Aorta (tissue), 5 donors: Measurements from ENCODE around the gene LRFN5. TPM values are rescaled to one million over a fixed set of nuclear protein-coding genes. Genes with fewer than 3 reads are reported as not detected.
"Not testable (repeated sequence)": the region's sequence is repeated elsewhere in the genome, so short reads cannot be mapped to it uniquely, and the experiment has no call there.

ENCODE experiments used
- ATAC-seq: fragments of 200-7000 bp; cut with Tn5 transposase; one replicate; pipeline ENCODE4 v1.9.1; 2022; ENCODE audit warnings: moderate library complexity; ENCODE audit not compliant: low FRiP score
- DNase-seq, 2 donors: peaks; one replicate each; pipeline ENCODE4 v3.0.0-alpha.2; 2020
- H3K27ac ChIP-seq, 2 donors: one replicate each; pipeline ENCODE4 v1.5.1; 2013; ENCODE audit warnings: low read length in 2 of 2, mild to moderate bottlenecking in 2 of 2, moderate library complexity in 2 of 2, control low read depth in 1 of 2, inconsistent platforms in 1 of 2, low read depth in 1 of 2
- H3K27me3 ChIP-seq, 2 donors: one replicate each; pipeline ENCODE4 v1.6.1; 2013; ENCODE audit warnings: control low read depth in 1 of 2, low read length in 1 of 2, mild to moderate bottlenecking in 1 of 2, moderate library complexity in 1 of 2; ENCODE audit not compliant: insufficient read depth in 2 of 2, control insufficient read depth in 1 of 2
- H3K36me3 ChIP-seq, 2 donors: one replicate each; pipeline ENCODE4 v1.6.1; 2013; ENCODE audit warnings: control low read depth in 1 of 2, low read length in 1 of 2, mild to moderate bottlenecking in 1 of 2; ENCODE audit not compliant: insufficient read depth in 2 of 2, control insufficient read depth in 1 of 2
- H3K4me1 ChIP-seq, 2 donors: one replicate each; pipeline ENCODE4 v1.6.1; 2013; ENCODE audit warnings: low read length in 2 of 2, control low read depth in 1 of 2, mild to moderate bottlenecking in 1 of 2, moderate library complexity in 1 of 2; ENCODE audit not compliant: insufficient read depth in 2 of 2, control insufficient read depth in 1 of 2
- H3K4me3 ChIP-seq, 2 donors: one replicate each; pipeline ENCODE4 v1.5.1; 2013; ENCODE audit warnings: low read length in 2 of 2, control low read depth in 1 of 2, mild to moderate bottlenecking in 1 of 2
- H3K9me3 ChIP-seq: one replicate; pipeline ENCODE4 v1.6.1; 2013; ENCODE audit warnings: mild to moderate bottlenecking, low read length; ENCODE audit not compliant: control insufficient read depth
- WGBS, 2 donors: extraction: QIAGEN DNeasy Blood & Tissue Kit; methylation state at CpG; one replicate each; pipeline ENCODE4 v1.1.7; 2013; 5-methylcytosine and 5-hydroxymethylcytosine counted together
- intact Hi-C, 2 donors: fragments of 100-400 bp; cut with DNase I; formaldehyde crosslinking; loops; one replicate each; pipeline versions ENCODE4 v1.14.2 to v1.15.0; 2022
- long read RNA-seq, 2 donors: library from polyadenylated mRNA; unstranded; transcript quantifications; one replicate each; pipeline ENCODE4 v2.0.0, GENCODE V29; 2020 to 2021
- polyA plus RNA-seq, 2 donors: library from polyadenylated mRNA; stranded (reverse); fragments of 200-250 nt; gene quantifications; one replicate each; pipeline ENCODE4 v1.2.3, GENCODE V29; 2013
- total RNA-seq, 2 donors: library from RNA; stranded (reverse); fragmentation: NEBNext Ultra II Directional; extraction: Animal tissue kit (Norgen Biotek cat#: 25700); gene quantifications; one replicate each; pipeline ENCODE4 v1.2.1, GENCODE V29; 2021
- donor health status: healthy with polysubstance abuse.
- donor health status: Bipolar disorder and iron deficiency.
- donor health status: DM: no; HTN: no; CAD: no.
- donor health status: DM: no; HTN: no; CAD: no.
- donor health status: DM: yes; HTN: yes; CAD: no.

LRFN5 gene
- 1 to 10 TPM in 1 of 2 donors, under 1 TPM in 1; 0.94 to 5.5 TPM for total RNA-seq
- polyA plus RNA-seq = under 1 TPM in 1 of 2 donors, not detected in 1; 0.15 TPM
- long read RNA-seq, donor 1, partial matches to known transcripts = 1 of 1 reads
- long read RNA-seq, donor 1, other reads (novel, unspliced or antisense) = 0 of 1 reads
- long read RNA-seq, donor 2, partial matches to known transcripts = 0 of 6 reads
- long read RNA-seq, donor 2, other reads (novel, unspliced or antisense) = 5 of 6 reads

DNA sequence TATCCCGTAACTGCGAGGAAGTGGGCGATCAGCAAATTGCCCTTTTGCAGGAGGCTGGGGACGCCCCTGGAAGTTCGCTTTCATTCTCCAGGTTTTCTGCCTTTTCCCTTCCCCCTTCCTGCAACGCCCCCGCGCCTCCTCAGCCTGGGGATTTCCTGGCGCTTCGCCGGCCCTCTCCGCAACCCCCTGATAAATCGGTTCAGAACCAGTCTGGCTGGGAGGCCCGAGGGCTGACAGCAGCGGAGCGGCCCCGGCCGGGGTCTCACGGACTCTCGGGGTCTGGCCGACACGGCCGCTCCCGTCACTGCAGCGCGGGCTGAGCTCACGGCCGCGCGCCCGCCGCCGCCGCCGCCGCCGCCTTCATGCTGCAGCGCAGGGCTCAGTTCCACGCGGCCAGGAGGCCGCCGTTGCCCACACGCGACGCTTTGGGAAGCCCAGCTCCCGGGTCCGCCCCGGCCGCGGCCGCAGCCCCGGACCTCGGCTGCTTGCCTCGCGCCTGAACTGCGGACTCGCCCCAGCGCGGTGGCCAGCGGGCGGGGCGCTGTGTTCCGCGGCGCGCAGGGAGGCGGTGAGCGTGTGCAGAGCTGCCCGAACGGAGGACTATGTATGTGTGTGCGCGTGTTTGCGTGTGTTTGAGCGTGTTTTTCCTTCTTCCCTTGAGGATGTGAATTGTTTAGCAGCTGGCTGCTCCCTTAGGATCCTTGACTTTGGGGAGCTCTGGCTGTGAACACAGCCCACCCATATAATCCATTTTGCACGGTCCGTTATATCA, at the start of gene LRFN5:
TSS of gene LRFN5 (plus strand) at position 345 of the 772 bp plus-strand sequence.
- Histone ChIP-seq H3K4me1 (no peaks in the 10 kb centered on the region), H3K27me3 (peaks cover 0 to 2% of the 10 kb centered on the region in 2 donors), H3K36me3 (no peaks in the 10 kb centered on the region), H3K27ac (no peak within 1 kb of the TSS), H3K4me3 (peak within 1 kb of the TSS; percentile 3 to 67), H3K9me3 (no peaks in the 10 kb centered on the region)
- ATAC-seq (peak; percentile 68), DNase-seq (peak; percentile 56 to 81)
- WGBS, 2 donors = 1% methylated on average over 57 to 76 of the region's 76 CpGs
- intact Hi-C loops = no loop called here

- Histone ChIP-seq H3K4me3 (no peak overlapping the region), H3K9me3 (no peaks in the 10 kb centered on the region), H3K27me3 (no peaks in the 10 kb centered on the region), H3K27ac (no peak overlapping the region), H3K36me3 (no peaks in the 10 kb centered on the region), H3K4me1 (no peaks in the 10 kb centered on the region)
- intact Hi-C loops = no loop called here
- no peak for ATAC-seq
- DNase-seq = no peak
These were observed 48.2 kb upstream of the LRFN5 start for GRCh38 chr14:41558490-41558889.

DNA sequence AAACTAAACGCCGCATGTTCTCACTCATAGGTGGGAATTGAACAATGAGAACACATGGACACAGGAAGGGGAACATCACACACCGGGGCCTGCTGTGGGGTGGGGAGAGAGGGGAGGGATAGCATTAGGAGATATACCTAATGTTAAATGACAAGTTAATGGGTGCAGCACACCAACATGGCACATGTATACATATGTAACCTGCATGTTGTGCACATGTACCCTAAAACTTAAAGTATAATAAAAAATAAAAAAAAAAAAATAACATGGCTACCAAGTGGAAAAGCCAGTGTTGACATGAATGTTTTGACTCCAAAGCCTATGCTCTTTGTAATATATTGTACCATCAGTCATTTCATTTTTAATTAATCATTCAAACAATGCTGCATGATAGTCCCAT, 39.8 kb upstream of the LRFN5 start:
- DNase-seq, ATAC-seq, H3K4me3 ChIP-seq, H3K27ac ChIP-seq, H3K4me1 ChIP-seq, H3K27me3 ChIP-seq, intact Hi-C loops, H3K36me3 ChIP-seq, H3K9me3 ChIP-seq: not testable (repeated sequence)
- 93 to 98% methylated on average over 3 of the region's 3 CpGs for WGBS, 2 donors

- ATAC-seq = no peak
- WGBS, 2 donors = 95 to 97% methylated on average over 2 of the region's 2 CpGs
- Histone ChIP-seq H3K4me1 (no peaks in the 10 kb centered on the region), H3K4me3 (no peak overlapping the region), H3K36me3 (no peaks in the 10 kb centered on the region), H3K9me3 (no peaks in the 10 kb centered on the region), H3K27ac (no peak overlapping the region), H3K27me3 (no peaks in the 10 kb centered on the region)
- intact Hi-C loops = no loop called here
- DNase-seq = no peak
These were observed 37.7 kb upstream of the LRFN5 start for GRCh38 chr14:41568979-41569378.

GRCh38 chr14:41570415-41571155, 36.1 kb upstream of the LRFN5 start:
- intact Hi-C loops = no loop called here
- WGBS, 2 donors = 56 to 63% methylated on average over 5 of the region's 5 CpGs
- ATAC-seq (no peak), DNase-seq (no peak)
- H3K9me3 ChIP-seq = no peaks in the 10 kb centered on the region
- no peak overlapping the region for H3K27ac ChIP-seq
- no peaks in the 10 kb centered on the region for H3K4me1 ChIP-seq
- no peak overlapping the region for H3K4me3 ChIP-seq
- H3K27me3 ChIP-seq = no peaks in the 10 kb centered on the region
- no peaks in the 10 kb centered on the region for H3K36me3 ChIP-seq

DNA sequence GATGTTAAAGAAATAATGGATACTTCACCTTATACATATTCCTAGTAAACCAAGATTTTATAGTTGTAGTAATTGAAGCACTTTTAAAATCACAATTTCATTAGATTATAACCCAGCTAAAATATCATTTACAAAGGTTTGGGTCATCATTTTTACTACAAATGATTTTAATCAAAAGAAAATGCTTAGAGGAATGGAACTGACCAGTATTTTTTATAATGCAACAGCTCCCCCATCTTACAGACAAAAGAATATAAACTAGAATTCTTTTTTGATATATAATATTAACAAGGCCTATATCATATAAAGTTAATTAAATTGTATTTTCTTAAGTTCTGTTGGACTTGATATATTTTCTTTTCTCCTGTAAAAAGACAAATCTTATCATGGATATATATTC, 20.4 kb upstream of the LRFN5 start:
- Histone ChIP-seq H3K36me3 (no peaks in the 10 kb centered on the region), H3K27me3 (no peaks in the 10 kb centered on the region), H3K27ac (no peak overlapping the region), H3K4me1 (no peaks in the 10 kb centered on the region), H3K9me3 (no peaks in the 10 kb centered on the region), H3K4me3 (no peak overlapping the region)
- DNase-seq (no peak), ATAC-seq (no peak)
- intact Hi-C loops = no loop called here

DNA sequence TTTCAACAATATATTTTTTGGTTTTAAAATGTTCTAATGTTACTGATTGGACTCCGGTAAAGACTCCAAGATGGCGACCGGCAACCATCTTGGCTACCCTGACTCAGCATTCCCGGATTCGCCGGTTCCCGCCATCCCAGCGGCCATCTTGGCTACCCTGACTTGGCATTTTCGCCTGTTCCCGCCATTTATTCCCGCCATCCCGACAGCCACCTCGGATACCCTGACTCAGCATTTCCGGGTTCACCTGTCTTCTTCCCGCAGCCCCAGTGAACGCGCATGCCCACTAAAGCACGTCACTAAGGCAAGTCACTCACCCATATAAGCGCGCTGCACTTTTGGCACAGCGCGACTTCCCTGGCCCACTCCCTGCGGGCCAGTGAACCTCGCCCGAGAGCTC, 9.0 kb upstream of the LRFN5 start:
- no peaks in the 10 kb centered on the region for H3K9me3 ChIP-seq
- no peak overlapping the region for H3K4me3 ChIP-seq
- no peaks in the 10 kb centered on the region for H3K4me1 ChIP-seq
- no peak overlapping the region for H3K27ac ChIP-seq
- peak; percentile 31 to 54 for DNase-seq
- intact Hi-C loops = no loop called here
- no peaks in the 10 kb centered on the region for H3K36me3 ChIP-seq
- ATAC-seq = no peak
- H3K27me3 ChIP-seq = no peaks in the 10 kb centered on the region
- 94 to 96% methylated on average over 24 to 25 of the region's 25 CpGs for WGBS, 2 donors

- intact Hi-C loops, H3K4me3 ChIP-seq, ATAC-seq, DNase-seq, H3K4me1 ChIP-seq, H3K27ac ChIP-seq, H3K27me3 ChIP-seq, H3K36me3 ChIP-seq, H3K9me3 ChIP-seq: not testable (repeated sequence)
- WGBS, 2 donors = 86 to 91% methylated on average over 6 of the region's 6 CpGs
These were observed 6.8 kb upstream of the LRFN5 start for GRCh38 chr14:41599805-41600385.
